CD4-positive, alpha-beta T cell (primary cell): Measurements from ENCODE around the gene ZNF697. TPM values are rescaled to one million over a fixed set of nuclear protein-coding genes. Genes with fewer than 3 reads are reported as not detected.

Source experiments
- ATAC-seq: fragments of 200-7000 bp; cut with Tn5 transposase; one replicate; pipeline ENCODE4 v1.10.0; 2022; ENCODE audit warnings: mild to moderate bottlenecking; ENCODE audit not compliant: poor library complexity
- CTCF ChIA-PET: fragments of 350-600 bp; sonication (Branson Sonifier 250); formaldehyde crosslinking; loops from one replicate; lab custom pipeline; 2021; ENCODE audit warnings: antibody characterized with exemption, inconsistent platforms; lab: Charles Lee
- POLR2A ChIA-PET: fragments of 350-600 bp; sonication (Branson Sonifier 250); formaldehyde crosslinking; loops from one replicate; lab custom pipeline; 2021; ENCODE audit warnings: antibody characterized with exemption, inconsistent platforms; lab: Charles Lee
- DNase-seq, 14 experiments: peaks; one replicate each; pipeline ENCODE4 v3.0.0-alpha.2; 2013 to 2020; ENCODE audit warnings: mixed read lengths in 2 of 14
- H3K27ac ChIP-seq, 2 donors: one replicate each; pipeline versions ENCODE4 v1.5.1 to v1.7.0; 2013; ENCODE audit warnings: low read length in 2 of 2, low read depth in 1 of 2, mild to moderate bottlenecking in 1 of 2
- H3K27me3 ChIP-seq, 2 experiments: 1 replicate in 1 of 2; 2 replicates in 1 of 2; pipeline versions ENCODE4 v1.6.1 to v1.7.0; 2013; ENCODE audit warnings: low read length in 2 of 2, control low read depth in 1 of 2, mild to moderate bottlenecking in 1 of 2, moderate library complexity in 1 of 2; ENCODE audit not compliant: insufficient read depth in 2 of 2, control insufficient read depth in 1 of 2
- H3K36me3 ChIP-seq: one replicate; pipeline ENCODE4 v1.6.1; 2013; ENCODE audit warnings: low read length, control low read depth; ENCODE audit not compliant: insufficient read depth
- H3K4me1 ChIP-seq: one replicate; pipeline ENCODE4 v1.6.1; 2013; ENCODE audit warnings: low read length, control low read depth; ENCODE audit not compliant: insufficient read depth
- H3K4me3 ChIP-seq: one replicate; pipeline ENCODE4 v1.5.1; 2013; ENCODE audit warnings: mild to moderate bottlenecking, low read length, moderate library complexity
- H3K9me3 ChIP-seq, 2 experiments: 1 replicate in 1 of 2; 2 replicates in 1 of 2; pipeline versions ENCODE4 v1.6.1 to v1.7.0; 2013; ENCODE audit warnings: low read length in 2 of 2, mild to moderate bottlenecking in 2 of 2, control low read depth in 1 of 2, moderate library complexity in 1 of 2; ENCODE audit not compliant: control insufficient read depth in 1 of 2, insufficient read depth in 1 of 2
- H3K27ac Mint-ChIP-seq: one replicate; pipeline ENCODE4 v1.8.0; 2020; ENCODE audit warnings: mixed read lengths
- H3K27me3 Mint-ChIP-seq: one replicate; pipeline ENCODE4 v1.8.0; 2021; ENCODE audit warnings: mixed read lengths
- H3K36me3 Mint-ChIP-seq: one replicate; pipeline ENCODE4 v1.8.0; 2021; ENCODE audit warnings: low read depth, mixed read lengths
- H3K4me1 Mint-ChIP-seq: one replicate; pipeline ENCODE4 v1.8.0; 2021; ENCODE audit warnings: low read depth, mixed read lengths
- H3K4me3 Mint-ChIP-seq: one replicate; pipeline ENCODE4 v1.8.0; 2020; ENCODE audit warnings: mild to moderate bottlenecking, mixed read lengths
- H3K9me3 Mint-ChIP-seq: one replicate; pipeline ENCODE4 v1.8.0; 2020; ENCODE audit warnings: mixed read lengths
- CTCF ChIP-seq: fragments of 200-600 bp; IDR thresholded peaks from one replicate; pipeline ENCODE4 v1.8.0; 2022; ENCODE audit warnings: antibody characterized with exemption, mild to moderate bottlenecking
- intact Hi-C, 2 experiments: fragments of 100-400 bp; cut with DNase I in 1 of 2; cut with micrococcal nuclease in 1 of 2; formaldehyde crosslinking; loops; one replicate each; pipeline versions ENCODE4 v1.15.1 to v1.9.0; 2023 to 2025; cut with DNase I, micrococcal nuclease
- total RNA-seq, 174 experiments: library from RNA in 2 of 174; stranded (reverse) in 2 of 174; gene quantifications; one replicate each; pipeline ENCODE4 v1.2.3 and lab custom pipeline; 2021 to 2026

The ZNF697 gene
- total RNA-seq, 2 experiments from 2014 or later = 0.05 to 0.06 TPM

GRCh38 chr1:119633575-119633974 lies 14.5 kb downstream of the ZNF697 start:
- intact Hi-C loops = no loop called here
- Histone ChIP-seq H3K9me3 (peaks cover 0 to 14% of the 10 kb centered on the region in 2 experiments), H3K27me3 (peaks cover 31 to 42% of the 10 kb centered on the region in 2 experiments), H3K4me1 (no peaks in the 10 kb centered on the region), H3K27ac (no peak overlapping the region), H3K4me3 (no peak overlapping the region), H3K36me3 (no peaks in the 10 kb centered on the region)
- Mint-ChIP-seq H3K4me1 (no peaks in the 10 kb centered on the region), H3K4me3 (no peak overlapping the region), H3K36me3 (no peaks in the 10 kb centered on the region), H3K27me3 (peaks cover 67% of the 10 kb centered on the region), H3K9me3 (no peaks in the 10 kb centered on the region), H3K27ac (no peak overlapping the region)
- POLR2A ChIA-PET = no interaction called here
- DNase-seq (no peak), ATAC-seq (no peak)
- no peak for TF ChIP-seq CTCF
- CTCF ChIA-PET = interaction anchor here (0.7 kb wide), 1 partner anchor 23 kb away, joined by 3 read pairs; no protein-coding TSS in a partner anchor

- Mint-ChIP-seq H3K4me1 (no peaks in the 10 kb centered on the region), H3K4me3 (no peak overlapping the region), H3K36me3 (no peaks in the 10 kb centered on the region), H3K27ac (no peak overlapping the region), H3K9me3 (no peaks in the 10 kb centered on the region), H3K27me3 (peaks cover 74% of the 10 kb centered on the region)
- DNase-seq (no peak), ATAC-seq (no peak)
- Histone ChIP-seq H3K27me3 (peaks cover 31 to 48% of the 10 kb centered on the region in 2 experiments), H3K4me1 (no peaks in the 10 kb centered on the region), H3K4me3 (no peak overlapping the region), H3K9me3 (peaks cover 0 to 14% of the 10 kb centered on the region in 2 experiments), H3K27ac (no peak overlapping the region), H3K36me3 (no peaks in the 10 kb centered on the region)
- no peak for TF ChIP-seq CTCF
- intact Hi-C loops = no loop called here
- POLR2A ChIA-PET = no interaction called here
- CTCF ChIA-PET = no interaction called here
Observed at GRCh38 chr1:119632841-119633240, 15.2 kb downstream of the ZNF697 start.

DNA sequence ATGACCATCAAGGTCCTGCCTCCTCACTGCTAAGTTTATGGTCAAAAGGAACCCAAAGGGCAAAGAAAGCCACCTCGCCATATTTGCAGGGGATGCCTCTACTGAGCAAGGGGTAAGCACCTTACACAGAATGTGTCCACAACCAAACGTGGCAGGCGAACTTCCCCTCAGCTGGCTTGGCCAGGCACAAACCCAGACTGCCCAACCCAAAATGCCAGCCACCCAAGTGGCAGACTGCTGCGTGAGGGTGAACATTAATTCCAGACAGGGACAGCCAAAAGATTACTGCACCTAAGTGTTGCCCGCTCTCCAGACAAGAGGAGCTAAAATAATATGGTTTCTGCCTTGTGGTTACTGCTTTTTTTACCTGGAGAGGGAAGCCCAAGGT lies 16.0 kb downstream of the ZNF697 start:
- H3K27me3 ChIP-seq = peaks cover 31 to 48% of the 10 kb centered on the region in 2 experiments
- intact Hi-C loops = no loop called here
- peaks cover 0 to 14% of the 10 kb centered on the region in 2 experiments for H3K9me3 ChIP-seq
- no peaks in the 10 kb centered on the region for H3K36me3 ChIP-seq
- no peak overlapping the region for H3K27ac ChIP-seq
- ATAC-seq = no peak
- TF ChIP-seq CTCF = no peak
- H3K4me3 ChIP-seq = no peak overlapping the region
- no peak for DNase-seq
- CTCF ChIA-PET = no interaction called here
- Mint-ChIP-seq H3K4me3 (no peak overlapping the region), H3K36me3 (no peaks in the 10 kb centered on the region), H3K27ac (no peak overlapping the region), H3K9me3 (no peaks in the 10 kb centered on the region), H3K4me1 (no peaks in the 10 kb centered on the region), H3K27me3 (peaks cover 79% of the 10 kb centered on the region)
- no peaks in the 10 kb centered on the region for H3K4me1 ChIP-seq
- POLR2A ChIA-PET = no interaction called here
